Gastroesophageal sphincter (tissue), 3 donors: ENCODE data around the gene CABLES2.

ENCODE experiments used
- CTCF ChIP-seq, 4 experiments: fragments of 200-600 bp in 2 of 4; fragments of 450-650 bp in 2 of 4; sonication (generic) in 1 of 4; IDR thresholded peaks; one replicate each; pipeline ENCODE4 v1.5.1; 2017 to 2019; ENCODE audit warnings: antibody characterized with exemption in 4 of 4, mild to moderate bottlenecking in 2 of 4, moderate library complexity in 2 of 4
- EP300 ChIP-seq: sonication (generic); formaldehyde crosslinking; IDR thresholded peaks from one replicate; pipeline ENCODE4 v1.6.1; 2017; ENCODE audit warnings: antibody characterized with exemption, mild to moderate bottlenecking
- POLR2A ChIP-seq, 2 donors: fragments of 450-650 bp; IDR thresholded peaks; one replicate each; pipeline ENCODE4 v1.6.1; 2017; ENCODE audit warnings: antibody characterized with exemption in 2 of 2, mild to moderate bottlenecking in 2 of 2, moderate library complexity in 1 of 2
- POLR2AphosphoS5 ChIP-seq: sonication (generic); formaldehyde crosslinking; IDR thresholded peaks from one replicate; pipeline ENCODE4 v1.6.1; 2017; ENCODE audit warnings: antibody characterized with exemption

DNA sequence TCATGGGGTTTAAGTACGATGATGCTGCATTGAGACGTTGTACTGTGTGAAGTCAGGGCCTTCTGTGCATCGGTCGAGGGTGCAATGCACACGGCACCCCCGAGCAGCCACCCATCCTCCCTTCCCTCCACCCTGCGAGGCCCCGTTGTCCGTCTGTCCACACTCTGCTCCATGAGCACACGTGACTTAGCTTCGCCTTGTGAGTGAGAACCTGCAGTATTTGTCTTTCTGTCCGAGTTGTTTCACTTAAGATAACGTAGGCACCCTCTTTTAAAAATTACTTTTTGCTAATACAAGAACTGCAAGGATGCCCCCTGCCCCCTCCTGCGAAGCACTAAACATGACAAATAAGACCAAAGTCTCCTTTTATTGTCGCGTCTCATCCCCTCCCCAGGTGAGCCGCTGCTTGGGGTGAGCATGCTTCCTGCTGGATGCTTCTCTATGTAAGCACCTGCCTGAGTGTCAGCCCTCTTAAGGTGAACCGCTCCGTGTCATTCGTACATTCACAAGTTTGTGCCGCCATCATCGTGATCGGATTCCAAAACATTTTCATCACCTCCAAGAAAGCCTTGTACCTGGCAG, 23.9 kb upstream of the CABLES2 start:
- TF ChIP-seq POLR2AphosphoS5 = no peak
- no peak for TF ChIP-seq CTCF (IDR thresholded peaks at IDR 0.05)
- TF ChIP-seq EP300 = no peak
- no peak for TF ChIP-seq POLR2A (IDR thresholded peaks at IDR 0.05)
